K562 (cell line): ENCODE measurements around the gene TAS2R42.

Source experiments
- BRD4 ChIP-seq: fragments of 200-600 bp; sonication (generic); IDR thresholded peaks from 2 replicates; pipeline ENCODE4 v1.6.1; 2017; ENCODE audit warnings: inconsistent platforms
- CTCF ChIP-seq, 3 experiments: IDR thresholded peaks in 2 of 3; conservative IDR thresholded peaks in 1 of 3; 2 replicates each; pipeline ENCODE4 v1.5.1; 2011 to 2012; ENCODE audit warnings: low read length in 3 of 3, mild to moderate bottlenecking in 3 of 3, control low read depth in 2 of 3, improper control_type of control experiment in 1 of 3, inconsistent platforms in 1 of 3, low read depth in 1 of 3, mixed read lengths in 1 of 3, moderate library complexity in 1 of 3; ENCODE audit not compliant: insufficient read depth in 2 of 3
- EP300 ChIP-seq: IDR thresholded peaks from 2 replicates; pipeline ENCODE4 v1.6.1; 2012; ENCODE audit warnings: low read length, improper control_type of control experiment
- ESRRA ChIP-seq: fragments of 450-650 bp; IDR thresholded peaks from 2 replicates; pipeline ENCODE4 v1.6.1; 2014; ENCODE audit warnings: low read depth, mild to moderate bottlenecking, moderate library complexity, borderline replicate concordance
- KLF6 ChIP-seq: fragments of 250-450 bp; sonication (Bioruptor Pico); IDR thresholded peaks from 2 replicates; pipeline ENCODE4 v1.4.0; 2020; ENCODE audit warnings: mild to moderate bottlenecking, moderate library complexity, borderline replicate concordance
- POLR2AphosphoS5 ChIP-seq: IDR thresholded peaks from 2 replicates; pipeline ENCODE4 v1.6.1; 2011; ENCODE audit warnings: mild to moderate bottlenecking, low read depth, low read length, moderate library complexity; ENCODE audit not compliant: control insufficient read depth, insufficient read depth
- ZBTB5 ChIP-seq: fragments of 450-650 bp; IDR thresholded peaks from 2 replicates; pipeline ENCODE4 v1.6.1; 2017; ENCODE audit warnings: antibody characterized with exemption

- TF ChIP-seq EP300 (no peak), BRD4 (no peak), ZBTB5 (no peak), CTCF (IDR thresholded peaks at IDR 0.05 in 2 of 3, conservative IDR thresholded peaks at IDR 0.05 in 1 of 3; ENCODE audit: insufficient read depth in 2 of 3, low read depth in 1 of 3, low read length in 3 of 3) (no peak), KLF6 (no peak), POLR2AphosphoS5 (no peak), ESRRA (no peak)
Observed at GRCh38 chr12:11136075-11136474, 50.7 kb downstream of the TAS2R42 start.
